Measurements from ENCODE around the gene COL4A2. TPM values are rescaled to one million over a fixed set of nuclear protein-coding genes. Genes with fewer than 3 reads are reported as not detected.

The COL4A2 gene
- total RNA-seq, 1 experiment from 2014 or later: 74.5 TPM

DNA sequence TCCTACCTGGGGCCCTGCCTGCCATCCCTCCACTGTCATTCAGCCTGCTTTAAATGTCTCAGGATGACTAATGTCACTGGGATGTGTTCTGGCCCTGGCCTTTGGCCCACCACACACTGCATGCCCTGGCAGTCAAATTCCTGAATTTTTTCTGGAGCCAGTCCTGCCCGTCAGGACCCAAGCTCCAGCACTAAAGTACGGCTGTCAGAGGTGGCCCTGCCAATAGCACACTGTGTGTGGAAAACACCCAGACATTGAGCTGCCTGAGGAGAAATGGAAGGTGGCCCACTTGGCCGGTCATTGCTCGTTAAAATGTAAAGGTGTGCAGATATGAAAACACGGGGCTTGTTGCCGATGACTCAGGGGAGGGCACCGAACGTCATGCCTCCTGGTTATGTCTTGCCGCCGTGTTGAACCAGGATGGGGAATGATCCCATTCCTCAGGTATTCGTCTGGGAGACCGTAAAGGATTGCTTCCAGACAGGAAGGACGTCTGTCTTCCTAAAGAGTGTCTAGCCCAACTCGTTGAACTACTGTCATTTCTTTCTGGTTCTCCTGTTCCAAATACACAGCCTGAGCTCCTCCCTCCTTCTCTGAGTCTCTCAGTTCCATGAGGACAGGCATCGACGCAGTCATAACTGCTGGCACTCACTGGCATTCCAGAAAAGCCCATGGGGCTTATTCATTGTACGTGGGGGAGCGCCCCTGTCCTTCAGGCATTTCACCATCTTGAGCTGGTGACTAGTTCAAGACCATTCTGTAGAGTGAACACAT is 40.6 kb downstream of the COL4A2 start:
- no peaks in the 10 kb centered on the region for H3K9me3 ChIP-seq (ENCODE audit: low read length)
- H3K4me3 ChIP-seq (ENCODE audit: low read length): peak overlapping the region; percentile 39; the same call in 1 of the 2 replicates
- no peaks in the 10 kb centered on the region for H4K20me1 ChIP-seq (ENCODE audit: low read length)
- intact Hi-C loops (cut with micrococcal nuclease): loop anchor here (1.0 to 2.0 kb wide), 4 partner anchors 35 to 65 kb away; no protein-coding TSS in a partner anchor
- H3K27ac ChIP-seq (ENCODE audit: low read length): peak overlapping the region; percentile 92
- peak; percentile 49 for ATAC-seq
- H3F3A ChIP-seq (ENCODE audit: low read length, unreplicated experiment): peaks cover 4% of the 10 kb centered on the region
- ChIA-PET CTCF (interaction anchor here (0.6 to 1.5 kb wide), 3 partner anchors 28 to 100 kb away, joined by 3 to 5 read pairs (median 3); no protein-coding TSS in a partner anchor), POLR2A (ENCODE audit: unreplicated experiment) (interaction anchor here (1.2 to 1.4 kb wide), 2 partner anchors 33 to 41 kb away, joined by 3 to 6 read pairs; partner anchors contain the start of genes COL4A1 and COL4A2)
- BruUV-seq (replicated peaks): no TSS peak
- no peaks in the 10 kb centered on the region for H3K9me2 ChIP-seq (replicated peaks; ENCODE audit: low read length)
- TF ChIP-seq EZH2phosphoT487 (IDR thresholded peaks at IDR 0.05; ENCODE audit: borderline replicate concordance, low read length) (0 out of 2 replicates have a peak, but pooled peaks have one; percentile 46), EZH2 (IDR thresholded peaks at IDR 0.05; ENCODE audit: low read length, unreplicated experiment) (no peak)
- H3K27me3 ChIP-seq (ENCODE audit: low read length): no peaks in the 10 kb centered on the region
- no peaks in the 10 kb centered on the region for H3K36me3 ChIP-seq (ENCODE audit: low read depth, low read length)
- H3K79me2 ChIP-seq (ENCODE audit: low read length): peaks cover 62% of the 10 kb centered on the region
- H2AFZ ChIP-seq (ENCODE audit: low read length): no peak overlapping the region
- peak overlapping the region; percentile 77 for H3K4me2 ChIP-seq (ENCODE audit: low read length)
- H3K4me1 ChIP-seq (ENCODE audit: insufficient read depth, low read length): peaks cover 70% of the 10 kb centered on the region
- peak overlapping the region; percentile 61 for H3K9ac ChIP-seq (ENCODE audit: low read length)
- DNase-seq: peak; percentile 93

DNA sequence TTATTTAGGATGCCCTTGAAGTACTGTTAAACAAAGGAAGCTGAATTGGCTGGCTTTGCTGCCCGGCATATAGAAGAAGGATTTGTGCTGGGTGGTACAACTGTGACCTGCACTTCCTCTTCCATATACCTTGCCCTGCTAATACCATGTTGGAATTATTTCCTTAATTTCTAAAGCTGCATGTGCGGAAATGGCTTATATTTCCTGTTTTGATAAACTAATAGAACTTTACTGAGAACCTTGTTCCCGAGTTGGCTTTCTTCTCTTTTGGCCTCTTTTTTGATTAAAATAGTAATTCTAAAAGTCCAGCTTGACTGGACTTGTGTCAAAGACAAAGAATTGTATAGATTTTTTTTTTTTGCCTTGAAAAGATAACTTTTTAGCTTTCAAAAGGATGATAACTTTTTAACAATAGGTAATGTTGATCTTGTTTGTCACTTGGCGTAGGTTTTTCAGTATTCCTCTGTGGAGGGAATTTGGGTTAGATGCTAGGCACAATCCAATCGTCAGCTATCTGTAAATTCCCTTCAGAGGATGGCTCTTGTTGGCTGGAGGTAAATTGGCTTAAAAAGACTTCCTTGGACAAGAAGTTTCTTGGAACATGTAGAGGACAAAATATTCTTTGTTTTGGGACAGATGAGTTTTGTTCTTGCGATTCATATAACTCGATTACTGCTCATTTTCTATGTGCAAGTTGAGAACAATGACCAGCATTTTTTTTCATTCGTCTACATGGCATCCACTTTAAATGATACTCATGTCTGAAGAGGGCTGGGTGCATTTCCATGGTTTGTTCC is 41.4 kb downstream of the COL4A2 start:
- H3K27ac ChIP-seq (ENCODE audit: low read length): peak overlapping the region; percentile 92
- peaks cover 67% of the 10 kb centered on the region for H3K79me2 ChIP-seq (ENCODE audit: low read length)
- 0 out of 2 replicates have a peak overlapping the region, but pooled peaks have one; percentile 30 for H3K9ac ChIP-seq (ENCODE audit: low read length)
- ATAC-seq: no peak
- peak overlapping the region; percentile 39; the same call in 1 of the 2 replicates for H3K4me3 ChIP-seq (ENCODE audit: low read length)
- BruUV-seq (replicated peaks): no TSS peak
- H3F3A ChIP-seq (ENCODE audit: low read length, unreplicated experiment): peaks cover 4% of the 10 kb centered on the region
- TF ChIP-seq CTCF (conservative IDR thresholded peaks at IDR 0.05; ENCODE audit: low read depth, low read length): no peak
- no peak for TF ChIP-seq EZH2phosphoT487 (IDR thresholded peaks at IDR 0.05; ENCODE audit: borderline replicate concordance, low read length)
- H3K9me2 ChIP-seq (replicated peaks; ENCODE audit: low read length): no peaks in the 10 kb centered on the region
- no peak for DNase-seq
- no peaks in the 10 kb centered on the region for H3K36me3 ChIP-seq (ENCODE audit: low read depth, low read length)
- no peak overlapping the region for H2AFZ ChIP-seq (ENCODE audit: low read length)
- ChIA-PET CTCF (interaction anchor here (1.5 kb wide), 1 partner anchor 101 kb away, joined by 3 read pairs; no protein-coding TSS in a partner anchor), POLR2A (ENCODE audit: unreplicated experiment) (interaction anchor here (1.4 kb wide), 1 partner anchor 32 kb away, joined by 6 read pairs; no protein-coding TSS in a partner anchor)
- no peaks in the 10 kb centered on the region for H3K9me3 ChIP-seq (ENCODE audit: low read length)
- no peaks in the 10 kb centered on the region for H3K27me3 ChIP-seq (ENCODE audit: low read length)
- H4K20me1 ChIP-seq (ENCODE audit: low read length): no peaks in the 10 kb centered on the region
- intact Hi-C loops (cut with micrococcal nuclease): loop anchor here (1.0 kb wide), 1 partner anchor 64 kb away; no protein-coding TSS in a partner anchor
- peak overlapping the region; percentile 77 for H3K4me2 ChIP-seq (ENCODE audit: low read length)
- peaks cover 63% of the 10 kb centered on the region for H3K4me1 ChIP-seq (ENCODE audit: insufficient read depth, low read length)

- no peaks in the 10 kb centered on the region for H3K36me3 ChIP-seq (ENCODE audit: low read depth, low read length)
- H2AFZ ChIP-seq (ENCODE audit: low read length): no peak overlapping the region
- no peaks in the 10 kb centered on the region for H3K27me3 ChIP-seq (ENCODE audit: low read length)
- H3K4me1 ChIP-seq (ENCODE audit: insufficient read depth, low read length): peaks cover 60% of the 10 kb centered on the region
- ChIA-PET CTCF (no interaction called here), POLR2A (ENCODE audit: unreplicated experiment) (no interaction called here)
- H3K79me2 ChIP-seq (ENCODE audit: low read length): peaks cover 60% of the 10 kb centered on the region
- no peaks in the 10 kb centered on the region for H3K9me3 ChIP-seq (ENCODE audit: low read length)
- H3K4me3 ChIP-seq (ENCODE audit: low read length): no peak overlapping the region
- no peak for TF ChIP-seq CTCF (conservative IDR thresholded peaks at IDR 0.05; ENCODE audit: low read depth, low read length)
- TF ChIP-seq EZH2 (IDR thresholded peaks at IDR 0.05; ENCODE audit: low read length, unreplicated experiment): no peak
- no peak for TF ChIP-seq EZH2phosphoT487 (IDR thresholded peaks at IDR 0.05; ENCODE audit: borderline replicate concordance, low read length)
- no TSS peak for BruUV-seq (replicated peaks)
- ATAC-seq (no peak), DNase-seq (no peak)
- no peak overlapping the region for H3K9ac ChIP-seq (ENCODE audit: low read length)
- H3K9me2 ChIP-seq (replicated peaks; ENCODE audit: low read length): no peaks in the 10 kb centered on the region
- H3K27ac ChIP-seq (ENCODE audit: low read length): no peak overlapping the region
- no peaks in the 10 kb centered on the region for H4K20me1 ChIP-seq (ENCODE audit: low read length)
- no peak overlapping the region for H3K4me2 ChIP-seq (ENCODE audit: low read length)
- peaks cover 4% of the 10 kb centered on the region for H3F3A ChIP-seq (ENCODE audit: low read length, unreplicated experiment)
- intact Hi-C loops (cut with micrococcal nuclease): no loop called here
These were observed 42.2 kb downstream of the COL4A2 start for GRCh38 chr13:110349239-110349638.
